ENCODE data around the gene LRRFIP2.

LRRFIP2 gene

GRCh38 chr3:37130448-37130847 is 43.9 kb downstream of the LRRFIP2 start:
- no peak for TF ChIP-seq CTCF (IDR thresholded peaks at IDR 0.05; ENCODE audit: insufficient read depth, low read length, missing control alignments)
- H3K4me3 ChIP-seq (ENCODE audit: low read depth, low read length) = no peak overlapping the region
- no peak for DNase-seq (ENCODE audit: low read depth, low spot score)
- ChIA-PET CTCF (interaction anchor here (1.0 kb wide), 1 partner anchor 16 kb away, joined by 3 read pairs; no protein-coding TSS in a partner anchor), POLR2A (no interaction called here)

GRCh38 chr3:37129871-37130270 is 44.5 kb downstream of the LRRFIP2 start:
- TF ChIP-seq CTCF (IDR thresholded peaks at IDR 0.05; ENCODE audit: insufficient read depth, low read length, missing control alignments) = no peak
- DNase-seq (ENCODE audit: low read depth, low spot score) = peak; percentile 24
- no peak overlapping the region for H3K4me3 ChIP-seq (ENCODE audit: low read depth, low read length)
- POLR2A ChIA-PET = no interaction called here
- CTCF ChIA-PET = interaction anchor here (1.0 kb wide), 1 partner anchor 16 kb away, joined by 3 read pairs; no protein-coding TSS in a partner anchor

- ChIA-PET POLR2A (no interaction called here), CTCF (no interaction called here)
- no peak for DNase-seq (ENCODE audit: low read depth, low spot score)
- no peak overlapping the region for H3K4me3 ChIP-seq (ENCODE audit: low read depth, low read length)
- no peak for TF ChIP-seq CTCF (IDR thresholded peaks at IDR 0.05; ENCODE audit: insufficient read depth, low read length, missing control alignments)
These were observed 47.0 kb downstream of the LRRFIP2 start for GRCh38 chr3:37127340-37127739.

- H3K4me3 ChIP-seq (ENCODE audit: low read depth, low read length) = no peak overlapping the region
- ChIA-PET POLR2A (no interaction called here), CTCF (no interaction called here)
- DNase-seq (ENCODE audit: low read depth, low spot score) = no peak
- no peak for TF ChIP-seq CTCF (IDR thresholded peaks at IDR 0.05; ENCODE audit: insufficient read depth, low read length, missing control alignments)
These were observed 47.5 kb downstream of the LRRFIP2 start for GRCh38 chr3:37126856-37127255.

GRCh38 chr3:37125195-37126073 is 48.9 kb downstream of the LRRFIP2 start:
- CTCF ChIA-PET = no interaction called here
- DNase-seq (ENCODE audit: low read depth, low spot score) = no peak

More at GRCh38 chr3:37125195-37126073, 48.9 kb downstream of the LRRFIP2 start:
- H3K4me3 ChIP-seq (ENCODE audit: low read depth, low read length) = no peak overlapping the region
- POLR2A ChIA-PET = no interaction called here
- no peak for TF ChIP-seq CTCF (IDR thresholded peaks at IDR 0.05; ENCODE audit: insufficient read depth, low read length, missing control alignments)
